AML-193 (cell line): Measurements from ENCODE around the gene ATF7.
"Not testable (repeated sequence)": the region's sequence is repeated elsewhere in the genome, so short reads cannot be mapped to it uniquely, and the experiment has no call there.

ENCODE experiments used
- DNase-seq, 2 experiments: peaks; one replicate each; lab custom pipeline; 2025; lab: John Stamatoyannopoulos, UW

ATF7 gene

GRCh38 chr12:53564941-53565340 lies 61.2 kb downstream of the ATF7 start:
- no peak for DNase-seq

GRCh38 chr12:53564278-53564677 lies 61.9 kb downstream of the ATF7 start:
- DNase-seq: peak; percentile 11 to 35

GRCh38 chr12:53563452-53564028 lies 62.6 kb downstream of the ATF7 start:
- DNase-seq: no peak

DNA sequence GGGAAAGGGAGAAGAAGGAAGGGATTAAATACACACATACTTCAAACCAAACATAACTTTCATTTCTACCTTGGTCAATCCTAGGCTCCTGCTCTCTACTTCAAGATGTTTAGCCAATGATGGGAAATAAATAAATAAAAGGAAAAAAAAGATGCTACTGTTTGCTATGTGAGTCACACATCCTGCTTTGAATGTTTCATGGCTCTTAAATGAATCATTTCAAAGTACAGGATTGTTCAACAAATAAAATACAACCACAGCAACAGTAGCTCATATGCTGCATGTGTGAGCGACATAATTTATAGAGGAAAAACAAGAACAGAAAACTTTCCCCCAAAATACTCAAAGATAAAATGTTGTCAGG lies 64.6 kb downstream of the ATF7 start:
- DNase-seq: no peak

- no peak for DNase-seq
Observed at GRCh38 chr12:53560912-53561589, 65.1 kb downstream of the ATF7 start.

DNA sequence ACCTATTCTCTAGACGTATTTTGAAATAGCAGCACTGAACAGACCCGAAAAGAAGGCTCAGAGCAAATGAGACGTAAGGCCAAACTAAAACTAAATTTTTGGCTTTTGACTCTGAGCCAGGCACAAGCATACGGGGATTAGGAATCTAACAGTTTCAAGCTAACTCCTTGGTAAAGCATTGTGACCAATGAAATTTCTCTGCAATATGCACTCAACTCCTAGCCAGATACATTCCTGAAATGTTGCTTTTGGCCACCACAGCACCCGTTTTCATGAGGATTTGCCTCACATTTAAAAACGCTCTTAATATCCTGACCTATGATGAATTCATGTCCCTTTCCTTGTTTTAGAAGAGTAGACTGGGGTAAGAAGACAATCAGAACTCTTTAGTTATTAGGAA lies 65.8 kb downstream of the ATF7 start:
- no peak for DNase-seq

DNA sequence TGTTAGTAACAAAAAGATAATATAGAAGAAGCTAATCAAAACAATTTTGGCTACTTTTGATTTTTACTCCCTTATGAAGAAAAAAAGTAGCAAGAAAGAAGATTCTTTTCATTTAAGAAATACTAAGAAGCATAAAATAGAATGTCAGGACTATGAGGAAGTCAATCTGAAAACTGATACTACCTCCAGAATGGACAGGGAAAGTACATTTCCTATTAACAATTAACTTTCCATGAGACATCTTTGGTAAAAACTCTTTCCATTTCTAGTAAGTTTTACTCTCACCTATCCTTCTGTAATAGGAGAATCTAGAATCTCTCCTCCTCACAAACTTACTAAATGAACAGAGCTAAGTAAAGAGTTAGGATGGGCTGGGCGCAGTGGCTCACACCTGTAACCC lies 67.6 kb downstream of the ATF7 start:
- DNase-seq: no peak

DNA sequence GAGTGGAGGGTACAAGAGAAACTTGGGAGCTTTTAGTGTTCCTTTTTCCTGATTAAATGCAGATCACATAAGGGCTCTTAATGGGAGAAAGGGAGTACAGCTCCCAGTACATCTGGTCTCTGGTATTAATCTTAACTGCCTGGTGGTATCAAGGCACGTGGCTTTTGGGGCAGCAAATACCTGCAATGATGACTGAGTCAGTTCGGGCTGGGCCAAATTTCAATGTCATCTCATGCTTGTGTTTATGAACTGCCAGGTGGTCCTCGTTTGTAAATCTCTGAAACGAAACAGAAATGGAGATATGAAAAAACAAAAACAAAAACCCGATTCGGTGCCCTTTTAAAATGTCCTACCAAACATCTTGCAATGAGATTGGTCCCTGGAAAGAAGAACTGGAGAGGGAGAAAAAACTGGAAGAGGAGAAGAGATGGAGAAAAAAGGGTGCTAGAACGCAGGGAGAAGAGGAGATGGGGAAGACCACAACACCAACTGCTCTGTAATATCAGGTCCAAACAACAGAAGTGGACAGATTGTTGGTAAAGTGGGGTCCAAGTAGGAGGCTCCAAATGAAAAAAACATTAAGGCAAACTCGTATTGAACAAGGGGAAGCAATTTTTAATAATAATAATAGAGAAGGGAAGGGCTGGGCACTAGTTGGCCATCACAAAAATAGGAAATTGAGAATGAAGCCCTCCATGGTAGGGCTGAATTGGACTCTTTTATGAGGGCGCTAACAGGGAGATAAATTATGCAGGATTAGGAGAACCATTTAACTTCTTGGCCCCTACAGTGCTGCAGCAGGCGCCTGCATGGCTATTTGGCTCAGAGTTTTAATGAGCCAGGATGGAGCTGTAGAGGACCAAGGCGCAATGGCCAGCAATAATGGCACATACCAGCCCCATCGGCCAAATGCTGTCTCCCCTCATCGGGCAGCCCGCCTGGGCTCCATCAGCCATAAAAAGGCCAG lies 73.5 kb downstream of the ATF7 start:
- DNase-seq: no peak

DNA sequence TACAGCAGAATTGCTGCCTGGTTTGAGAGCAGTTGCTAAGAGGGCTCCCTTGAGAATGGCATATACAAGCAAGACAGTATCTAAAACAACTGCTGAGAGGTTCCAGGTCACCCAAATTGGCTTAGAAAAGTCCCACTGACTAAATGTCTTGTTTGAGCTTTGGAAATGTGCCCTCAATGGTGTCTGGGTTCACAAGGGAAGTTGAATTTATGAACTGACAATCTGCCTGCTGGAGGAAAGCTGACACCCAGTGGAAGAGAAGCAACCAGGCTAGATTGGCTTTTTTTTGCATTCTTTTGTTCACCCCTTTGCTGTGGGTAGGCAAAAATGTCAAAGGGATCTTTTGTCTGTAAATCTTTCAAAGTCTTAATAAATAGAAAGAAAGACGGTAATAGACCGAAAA lies 74.3 kb downstream of the ATF7 start:
- no peak for DNase-seq

- DNase-seq: no peak
Observed at GRCh38 chr12:53550595-53550994, 75.6 kb downstream of the ATF7 start.

DNA sequence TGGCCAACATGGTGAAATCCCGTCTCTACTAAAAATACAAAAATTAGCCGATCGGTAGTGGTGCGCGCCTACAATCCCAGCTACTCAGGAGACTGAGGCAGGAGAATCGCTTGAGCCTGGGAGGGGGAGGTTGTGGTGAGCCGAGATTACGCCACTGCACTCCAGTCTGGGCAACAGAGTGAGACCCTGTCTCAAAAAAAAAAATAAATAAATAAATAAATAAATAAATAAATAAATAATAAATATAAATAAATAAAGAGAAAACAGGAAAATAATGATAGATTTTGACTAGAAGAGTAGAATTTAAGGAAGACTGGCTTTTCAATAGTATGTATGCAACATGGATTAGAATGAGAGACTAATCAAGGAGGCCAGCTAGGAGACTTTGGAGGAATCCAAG lies 76.1 kb downstream of the ATF7 start:
- not testable (repeated sequence) for DNase-seq

GRCh38 chr12:53548354-53548753 lies 77.8 kb downstream of the ATF7 start:
- DNase-seq: not testable (repeated sequence)

- peak; percentile 47 to 68 for DNase-seq
Observed at GRCh38 chr12:53543539-53543938, 82.6 kb downstream of the ATF7 start.

- DNase-seq: no peak
Observed at GRCh38 chr12:53539526-53539925, 86.7 kb downstream of the ATF7 start.

DNA sequence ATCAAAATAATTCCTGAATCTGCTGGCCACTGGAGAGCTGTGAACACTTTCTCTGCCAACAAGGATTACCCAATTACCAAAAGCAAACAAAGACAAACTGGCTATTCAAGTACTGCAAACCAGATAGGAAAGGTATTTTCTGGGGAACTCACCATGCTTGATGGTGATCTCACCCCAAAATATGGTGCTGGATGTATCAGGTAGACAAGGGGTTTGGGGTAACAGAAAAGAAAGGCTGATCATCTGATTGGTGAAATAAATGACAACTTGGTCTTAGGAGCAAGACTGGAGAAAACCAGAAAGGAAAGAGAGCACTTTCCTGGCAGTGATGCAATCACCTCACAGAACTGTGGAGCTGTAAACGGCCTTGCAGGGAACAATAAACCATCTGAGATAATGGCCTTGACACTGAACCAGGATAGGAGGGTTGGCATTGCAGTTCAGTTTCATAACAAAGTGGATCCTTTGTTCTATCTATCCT lies 87.9 kb downstream of the ATF7 start:
- DNase-seq: no peak

DNA sequence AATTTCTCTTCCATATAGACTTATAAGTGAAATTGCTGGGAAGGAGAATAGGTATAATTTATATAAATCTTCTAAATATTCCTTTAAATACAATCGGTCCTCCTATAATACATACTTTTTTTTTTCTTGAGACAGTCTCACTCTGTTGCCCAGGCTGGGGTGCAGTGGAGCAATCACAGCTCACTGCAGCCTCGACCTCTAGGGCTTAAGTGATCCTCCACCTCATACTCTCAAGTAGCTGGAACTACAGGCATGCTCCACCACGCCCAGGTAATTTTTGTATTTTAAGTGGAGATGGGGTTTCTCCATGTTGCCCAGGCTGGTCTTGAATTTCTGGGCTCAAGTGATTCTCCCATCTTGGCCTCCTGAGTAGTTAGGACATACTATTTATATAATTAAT lies 89.2 kb downstream of the ATF7 start:
- DNase-seq: no peak

DNA sequence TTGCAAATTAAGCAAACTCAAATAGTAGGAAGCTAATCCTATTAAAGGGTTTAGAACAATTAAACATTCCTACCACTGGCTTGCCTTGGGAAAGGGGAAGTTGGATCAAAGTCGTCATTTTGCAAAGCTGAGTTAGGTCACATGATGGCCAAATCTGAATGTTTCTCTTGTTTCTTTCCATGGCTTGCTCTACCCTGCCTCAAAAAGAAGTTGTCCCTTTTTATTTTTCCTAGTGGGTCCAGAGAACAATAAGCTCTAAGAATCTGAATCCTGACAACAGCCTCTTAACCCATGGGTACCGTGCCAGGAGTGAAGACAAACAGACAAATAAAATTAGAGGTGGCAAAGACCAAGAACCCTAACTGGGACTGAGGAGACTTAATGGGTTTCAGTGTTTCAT lies 92.7 kb downstream of the ATF7 start:
- DNase-seq: no peak

DNA sequence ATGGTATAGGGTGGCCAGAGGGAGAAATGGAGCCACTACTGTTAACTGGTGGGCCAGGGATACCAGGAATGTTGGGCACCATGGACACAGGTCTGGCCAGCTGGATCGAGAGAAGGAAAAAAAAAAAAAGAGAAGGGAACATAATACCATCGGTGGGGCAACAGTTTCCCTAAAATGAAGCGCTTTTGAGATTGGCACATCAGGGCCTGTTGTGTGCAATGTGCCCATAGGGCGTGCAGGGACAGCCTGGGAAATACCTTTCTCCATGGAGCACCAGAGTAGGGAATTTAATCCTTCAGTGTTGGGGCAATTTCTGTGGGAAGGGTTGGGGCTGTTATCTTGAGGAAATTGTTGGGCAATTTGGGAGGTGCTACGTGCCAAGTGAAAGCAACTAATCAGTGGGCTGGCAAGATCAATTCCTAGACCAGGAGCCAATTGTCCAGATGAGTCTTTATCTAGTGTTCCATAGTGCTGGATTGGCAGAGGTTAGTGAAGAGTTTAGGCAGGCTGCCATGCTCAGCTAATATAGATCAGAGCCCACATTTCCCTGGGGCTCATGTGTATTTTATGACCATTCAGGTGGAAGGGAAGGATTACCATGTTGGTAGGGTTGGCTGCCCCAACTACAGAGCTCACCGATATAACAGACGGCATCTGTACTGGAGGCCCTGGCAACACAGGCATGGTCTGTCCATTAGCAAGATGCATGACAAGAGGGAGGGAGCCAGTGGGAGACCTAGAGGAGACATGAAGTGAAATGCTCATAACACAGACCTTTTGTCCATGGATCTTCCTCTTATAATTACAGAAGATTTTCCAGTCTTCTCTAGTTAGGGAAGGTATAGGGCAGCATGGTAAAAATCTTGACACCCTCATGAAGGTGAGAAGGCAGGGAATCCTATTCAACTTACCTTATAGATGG lies 93.4 kb downstream of the ATF7 start:
- DNase-seq: no peak

GRCh38 chr12:53532021-53532420 lies 94.2 kb downstream of the ATF7 start:
- DNase-seq: no peak

DNA sequence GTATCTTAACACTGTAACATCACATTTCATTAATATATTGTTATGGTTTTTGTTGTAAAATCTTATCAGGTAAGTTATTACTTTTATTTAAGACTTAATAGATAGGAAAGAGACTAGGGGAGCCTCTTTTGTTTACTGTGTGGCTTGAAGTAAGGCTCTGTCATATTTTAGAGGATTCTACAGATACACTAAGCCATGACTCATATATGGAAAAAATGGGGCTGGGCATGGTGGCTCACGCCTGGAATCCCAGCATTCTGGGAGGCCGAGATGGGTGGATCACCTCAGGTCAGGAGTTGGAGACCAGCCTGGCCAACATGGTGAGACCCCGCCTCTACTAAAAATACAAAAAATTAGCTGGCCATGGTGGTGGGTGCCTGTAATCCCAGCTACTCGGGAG lies 95.3 kb downstream of the ATF7 start:
- DNase-seq: no peak

GRCh38 chr12:53530061-53530460 lies 96.1 kb downstream of the ATF7 start:
- no peak for DNase-seq

- no peak for DNase-seq
Observed at GRCh38 chr12:53524476-53524875, 101.7 kb downstream of the ATF7 start.
